IPS-15b (cell line): Measurements from ENCODE around the gene AKR1B15.
"Not testable (repeated sequence)": the region's sequence is repeated elsewhere in the genome, so short reads cannot be mapped to it uniquely, and the experiment has no call there.

Experiments
- H3K27me3 ChIP-seq: one replicate; pipeline ENCODE4 v1.6.1; 2013; ENCODE audit warnings: low read length; ENCODE audit not compliant: control insufficient read depth, insufficient read depth
- H3K36me3 ChIP-seq: one replicate; pipeline ENCODE4 v1.6.1; 2013; ENCODE audit warnings: low read length; ENCODE audit not compliant: control insufficient read depth, insufficient read depth
- H3K4me1 ChIP-seq: one replicate; pipeline ENCODE4 v1.6.1; 2013; ENCODE audit warnings: mild to moderate bottlenecking, low read length; ENCODE audit not compliant: control insufficient read depth, insufficient read depth
- H3K4me3 ChIP-seq: one replicate; pipeline ENCODE4 v1.5.1; 2013; ENCODE audit warnings: low read depth, low read length
- H3K9ac ChIP-seq: one replicate; pipeline ENCODE4 v1.6.1; 2013; ENCODE audit warnings: low read depth, mild to moderate bottlenecking, low read length
- H3K9me3 ChIP-seq: one replicate; pipeline ENCODE4 v1.6.1; 2013; ENCODE audit warnings: mild to moderate bottlenecking, low read length; ENCODE audit not compliant: control insufficient read depth, insufficient read depth

The AKR1B15 gene

DNA sequence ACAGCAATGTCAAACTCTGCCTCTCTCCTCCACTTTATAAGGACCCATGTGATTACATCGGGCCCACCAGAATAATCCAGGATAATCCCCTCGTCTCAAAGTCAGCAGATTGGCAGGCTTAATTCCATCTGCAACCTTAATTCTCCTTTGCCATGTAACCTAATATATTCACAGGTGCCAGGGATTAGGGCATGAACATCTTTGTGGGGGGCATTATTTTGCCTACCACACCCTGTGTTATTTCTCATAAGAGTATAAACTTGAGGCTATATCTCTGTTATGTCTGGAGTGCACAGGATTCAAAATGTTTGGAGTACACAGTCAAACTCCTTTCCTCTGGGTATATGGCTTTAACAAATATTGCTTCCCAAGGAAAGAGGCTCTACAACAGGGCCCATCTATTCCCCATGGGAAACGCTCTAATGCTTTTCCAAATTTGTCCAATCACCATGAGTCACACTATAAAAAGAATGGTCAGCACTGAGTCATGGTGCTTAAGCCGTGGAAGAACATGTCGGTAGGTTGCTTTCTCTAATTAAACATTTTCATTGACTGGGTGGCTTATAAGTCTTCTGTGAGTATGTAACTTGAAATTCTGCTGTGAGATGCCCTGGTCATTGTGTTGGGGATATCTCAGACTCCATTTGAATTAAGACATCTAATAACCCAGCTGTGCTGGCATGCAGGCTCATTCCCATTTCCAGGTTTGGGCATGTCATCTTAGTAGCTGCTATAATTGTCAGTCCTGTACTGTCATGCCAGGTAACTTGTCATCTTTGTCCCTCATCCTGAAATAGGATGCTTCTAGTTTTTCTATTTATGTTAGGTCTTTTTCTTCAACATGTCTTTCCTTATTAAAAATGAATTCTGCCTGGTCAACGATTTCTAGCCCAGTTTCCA, 33.1 kb upstream of the AKR1B15 start:
- no peak overlapping the region for H3K4me3 ChIP-seq
- no peak overlapping the region for H3K9ac ChIP-seq
- no peaks in the 10 kb centered on the region for H3K36me3 ChIP-seq
- H3K4me1 ChIP-seq = no peaks in the 10 kb centered on the region
- H3K27me3 ChIP-seq = peaks cover 3% of the 10 kb centered on the region
- H3K9me3 ChIP-seq = no peaks in the 10 kb centered on the region

GRCh38 chr7:134520130-134520529, 28.8 kb upstream of the AKR1B15 start:
- no peak overlapping the region for H3K9ac ChIP-seq

DNA sequence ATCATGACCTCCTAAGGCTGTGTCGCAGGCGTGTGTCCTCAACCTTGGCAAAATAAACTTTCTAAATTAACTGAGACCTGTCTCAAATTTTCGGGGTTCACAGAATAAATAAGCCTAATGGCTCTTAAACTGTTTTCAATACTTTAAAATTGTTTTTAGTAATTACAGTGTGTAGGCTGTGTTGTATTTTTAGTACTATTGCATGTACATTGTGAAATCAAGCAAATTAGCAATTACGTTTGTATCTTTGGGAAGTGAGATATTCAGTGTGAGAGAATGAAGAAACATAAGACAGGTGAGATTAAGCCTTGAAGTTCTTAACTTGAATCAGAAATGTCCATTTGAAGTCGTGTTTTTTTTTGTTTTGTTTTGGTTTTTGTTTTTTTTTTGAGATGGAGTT, 26.3 kb upstream of the AKR1B15 start:
- Histone ChIP-seq H3K4me3 (no peak overlapping the region), H3K4me1 (no peaks in the 10 kb centered on the region), H3K9ac (no peak overlapping the region), H3K9me3 (no peaks in the 10 kb centered on the region), H3K36me3 (no peaks in the 10 kb centered on the region), H3K27me3 (no peaks in the 10 kb centered on the region)

More at GRCh38 chr7:134520130-134520529, 28.8 kb upstream of the AKR1B15 start:
- Histone ChIP-seq H3K9me3 (no peaks in the 10 kb centered on the region), H3K27me3 (no peaks in the 10 kb centered on the region), H3K4me1 (no peaks in the 10 kb centered on the region), H3K36me3 (no peaks in the 10 kb centered on the region), H3K4me3 (no peak overlapping the region)

- H3K27me3 ChIP-seq, H3K36me3 ChIP-seq, H3K4me3 ChIP-seq, H3K9me3 ChIP-seq, H3K4me1 ChIP-seq, H3K9ac ChIP-seq: not testable (repeated sequence)
Observed at GRCh38 chr7:134525449-134525848, 23.5 kb upstream of the AKR1B15 start.

GRCh38 chr7:134526552-134527248, 22.2 kb upstream of the AKR1B15 start:
- not testable (repeated sequence) for H3K9ac ChIP-seq, H3K27me3 ChIP-seq, H3K4me3 ChIP-seq, H3K4me1 ChIP-seq, H3K36me3 ChIP-seq, H3K9me3 ChIP-seq

- H3K27me3 ChIP-seq = no peaks in the 10 kb centered on the region
- H3K9ac ChIP-seq = no peak overlapping the region
- H3K4me1 ChIP-seq = no peaks in the 10 kb centered on the region
- no peaks in the 10 kb centered on the region for H3K36me3 ChIP-seq
- no peak overlapping the region for H3K4me3 ChIP-seq
- H3K9me3 ChIP-seq = no peaks in the 10 kb centered on the region
Observed at GRCh38 chr7:134527979-134528371, 20.9 kb upstream of the AKR1B15 start.

- H3K9me3 ChIP-seq = no peaks in the 10 kb centered on the region
- no peaks in the 10 kb centered on the region for H3K4me1 ChIP-seq
- no peak overlapping the region for H3K9ac ChIP-seq
- H3K36me3 ChIP-seq = no peaks in the 10 kb centered on the region
- H3K27me3 ChIP-seq = no peaks in the 10 kb centered on the region
- H3K4me3 ChIP-seq = no peak overlapping the region
Observed at GRCh38 chr7:134528749-134529148, 20.2 kb upstream of the AKR1B15 start.

GRCh38 chr7:134530460-134530859, 18.4 kb upstream of the AKR1B15 start:
- no peak overlapping the region for H3K4me3 ChIP-seq
- H3K9ac ChIP-seq = no peak overlapping the region
- no peaks in the 10 kb centered on the region for H3K27me3 ChIP-seq
- no peaks in the 10 kb centered on the region for H3K9me3 ChIP-seq
- H3K36me3 ChIP-seq = no peaks in the 10 kb centered on the region
- H3K4me1 ChIP-seq = no peaks in the 10 kb centered on the region

- Histone ChIP-seq H3K9ac (no peak overlapping the region), H3K9me3 (no peaks in the 10 kb centered on the region), H3K4me1 (no peaks in the 10 kb centered on the region), H3K4me3 (no peak overlapping the region), H3K36me3 (no peaks in the 10 kb centered on the region), H3K27me3 (no peaks in the 10 kb centered on the region)
Observed at GRCh38 chr7:134532180-134532953, 16.5 kb upstream of the AKR1B15 start.

GRCh38 chr7:134532954-134533218, 16.0 kb upstream of the AKR1B15 start:
- Histone ChIP-seq H3K9ac (no peak overlapping the region), H3K36me3 (no peaks in the 10 kb centered on the region), H3K4me3 (no peak overlapping the region), H3K9me3 (no peaks in the 10 kb centered on the region), H3K4me1 (no peaks in the 10 kb centered on the region), H3K27me3 (no peaks in the 10 kb centered on the region)

DNA sequence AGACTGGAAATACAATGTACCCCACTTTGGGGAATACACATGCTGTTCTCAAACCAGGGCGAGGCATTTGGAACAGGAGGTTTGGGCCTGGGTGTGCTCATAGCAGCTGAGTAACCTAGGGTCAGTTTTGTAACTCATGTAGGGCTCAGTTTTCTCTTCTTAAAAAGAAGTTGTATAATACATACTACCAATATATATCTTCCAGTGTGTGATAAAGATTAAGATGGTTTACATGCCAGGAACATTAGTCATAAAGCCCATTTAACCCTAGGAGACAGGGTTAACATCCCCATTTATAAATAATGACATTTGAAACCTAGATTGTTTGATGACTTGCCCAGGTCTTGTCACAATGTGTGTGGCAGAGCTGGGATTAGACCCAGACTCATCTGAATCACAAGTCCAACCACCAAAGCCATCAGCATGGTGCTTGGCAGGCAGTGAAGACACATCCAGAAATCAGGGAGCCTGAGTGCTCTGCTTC, 15.6 kb upstream of the AKR1B15 start:
- H3K4me3 ChIP-seq = no peak overlapping the region
- no peak overlapping the region for H3K9ac ChIP-seq
- H3K27me3 ChIP-seq = no peaks in the 10 kb centered on the region
- H3K9me3 ChIP-seq = no peaks in the 10 kb centered on the region
- H3K4me1 ChIP-seq = no peaks in the 10 kb centered on the region
- H3K36me3 ChIP-seq = no peaks in the 10 kb centered on the region
